Uterus (tissue), 4 donors: ENCODE measurements around the gene HOXA3. TPM values are rescaled to one million over a fixed set of nuclear protein-coding genes. Genes with fewer than 3 reads are reported as not detected.

Experiments used
- DNase-seq, 2 donors: peaks; one replicate each; pipeline ENCODE4 v3.0.0-alpha.2; 2019 to 2020
- H3K27ac ChIP-seq, 2 donors: fragments of 200-600 bp; sonication (generic); 1 replicate in 1 of 2; 2 replicates in 1 of 2; pipeline ENCODE4 v1.5.1; 2016 to 2018
- H3K27me3 ChIP-seq, 2 donors: fragments of 200-600 bp; sonication (generic); one replicate each; pipeline ENCODE4 v1.5.1; 2018 to 2019; ENCODE audit warnings: control low read depth in 1 of 2
- H3K36me3 ChIP-seq, 2 donors: fragments of 200-600 bp; sonication (generic); one replicate each; pipeline ENCODE4 v1.5.1; 2019; ENCODE audit warnings: control low read depth in 1 of 2
- H3K4me1 ChIP-seq, 2 donors: fragments of 200-600 bp; sonication (generic); one replicate each; pipeline ENCODE4 v1.5.1; 2018 to 2019; ENCODE audit warnings: control low read depth in 1 of 2
- H3K4me3 ChIP-seq, 2 donors: fragments of 200-600 bp; sonication (generic); 1 replicate in 1 of 2; 2 replicates in 1 of 2; pipeline ENCODE4 v1.5.1; 2018 to 2019; ENCODE audit warnings: mild to moderate bottlenecking in 1 of 2
- H3K9me3 ChIP-seq, 2 donors: fragments of 200-600 bp; sonication (generic); one replicate each; pipeline ENCODE4 v1.5.1; 2019; ENCODE audit warnings: control low read depth in 1 of 2
- POLR2A ChIP-seq, 2 donors: fragments of 450-650 bp; IDR thresholded peaks; one replicate each; pipeline ENCODE4 v1.6.1; 2016; ENCODE audit warnings: antibody characterized with exemption in 2 of 2, mild to moderate bottlenecking in 1 of 2, moderate library complexity in 1 of 2
- intact Hi-C: fragments of 100-400 bp; cut with DNase I; formaldehyde crosslinking; loops from one replicate; pipeline ENCODE4 v1.15.1; 2023; ENCODE audit warnings: low total_unique reads
- total RNA-seq, 4 donors: library from RNA; depleted of rRNA in 3 of 4; stranded (reverse); fragments of >200 nt in 3 of 4; gene quantifications; one replicate each; pipeline versions ENCODE4 v1.1.0 to v1.2.4, GENCODE V29; 2014 to 2023
- TF ChIP-seq, protein P1 (sequence below), 4 experiments: fragments of 200-600 bp in 2 of 4; fragments of 450-650 bp in 2 of 4; sonication (generic) in 2 of 4; IDR thresholded peaks; one replicate each; pipeline ENCODE4 v1.5.1; 2016 to 2019; ENCODE audit warnings: antibody characterized with exemption in 4 of 4, mild to moderate bottlenecking in 2 of 4, moderate library complexity in 1 of 4
- donor health status: DM: yes; HTN: yes; CAD: no.

Gene HOXA3
- total RNA-seq, 4 donors from 2014 or later = 1.0 to 34.5 (median 19.0) TPM

DNA sequence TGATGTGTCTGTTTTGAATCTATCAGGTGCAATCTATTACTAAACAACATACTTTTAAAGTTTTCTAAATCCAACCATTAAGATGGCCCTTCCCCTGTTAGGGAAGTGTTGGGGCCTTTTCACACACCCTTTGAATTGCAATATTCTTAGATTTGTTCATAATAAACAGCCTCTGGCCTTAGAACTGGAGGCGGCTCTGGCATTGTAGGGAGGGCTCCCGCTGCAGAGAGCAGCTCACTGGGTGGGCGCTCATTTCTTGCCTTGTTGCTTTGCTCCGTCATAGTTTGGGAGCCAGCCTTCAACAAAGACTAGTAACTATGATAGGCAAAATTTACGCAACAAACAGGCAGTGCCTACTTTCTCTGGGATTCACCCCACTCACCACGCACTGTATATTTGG lies 26.0 kb upstream of the HOXA3 start:
- peak; percentile 45 to 65 for DNase-seq
- no peaks in the 10 kb centered on the region for H3K4me1 ChIP-seq
- H3K4me3 ChIP-seq = peak overlapping the region; percentile 58 to 66

DNA sequence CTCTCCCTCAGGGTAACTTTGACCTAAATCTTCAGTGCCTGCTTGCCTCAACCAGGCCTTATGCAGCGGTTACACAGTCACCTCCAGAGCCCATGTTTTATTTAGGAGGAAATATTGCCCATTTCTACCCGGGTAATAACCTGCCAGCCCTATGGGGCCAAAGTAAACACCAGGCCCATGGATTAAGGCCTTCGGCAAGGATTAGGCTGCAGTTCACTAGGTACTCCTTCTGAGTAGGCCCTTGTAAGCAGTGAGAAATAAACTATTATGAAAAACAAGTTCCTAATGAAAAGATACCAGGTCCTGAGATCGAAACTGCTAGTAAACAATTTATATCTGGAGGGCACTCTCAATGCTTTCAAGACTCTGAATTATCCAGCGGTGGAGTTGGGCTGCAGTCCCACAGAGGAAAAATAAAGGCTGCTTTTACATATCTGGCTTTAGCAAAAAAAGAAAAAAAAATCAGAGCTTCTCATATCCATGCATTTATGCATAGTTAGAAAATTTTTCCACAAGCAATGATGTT lies 25.5 kb upstream of the HOXA3 start:
- Histone ChIP-seq H3K36me3 (no peaks in the 10 kb centered on the region), H3K27ac (peak overlapping the region; percentile 94 to 96), H3K4me3 (peak overlapping the region; percentile 58 to 66), H3K4me1 (no peaks in the 10 kb centered on the region), H3K9me3 (no peaks in the 10 kb centered on the region), H3K27me3 (no peaks in the 10 kb centered on the region)
- intact Hi-C loops = no loop called here
- no peak for TF ChIP-seq POLR2A (IDR thresholded peaks at IDR 0.05)
- TF ChIP-seq, protein P1, sequence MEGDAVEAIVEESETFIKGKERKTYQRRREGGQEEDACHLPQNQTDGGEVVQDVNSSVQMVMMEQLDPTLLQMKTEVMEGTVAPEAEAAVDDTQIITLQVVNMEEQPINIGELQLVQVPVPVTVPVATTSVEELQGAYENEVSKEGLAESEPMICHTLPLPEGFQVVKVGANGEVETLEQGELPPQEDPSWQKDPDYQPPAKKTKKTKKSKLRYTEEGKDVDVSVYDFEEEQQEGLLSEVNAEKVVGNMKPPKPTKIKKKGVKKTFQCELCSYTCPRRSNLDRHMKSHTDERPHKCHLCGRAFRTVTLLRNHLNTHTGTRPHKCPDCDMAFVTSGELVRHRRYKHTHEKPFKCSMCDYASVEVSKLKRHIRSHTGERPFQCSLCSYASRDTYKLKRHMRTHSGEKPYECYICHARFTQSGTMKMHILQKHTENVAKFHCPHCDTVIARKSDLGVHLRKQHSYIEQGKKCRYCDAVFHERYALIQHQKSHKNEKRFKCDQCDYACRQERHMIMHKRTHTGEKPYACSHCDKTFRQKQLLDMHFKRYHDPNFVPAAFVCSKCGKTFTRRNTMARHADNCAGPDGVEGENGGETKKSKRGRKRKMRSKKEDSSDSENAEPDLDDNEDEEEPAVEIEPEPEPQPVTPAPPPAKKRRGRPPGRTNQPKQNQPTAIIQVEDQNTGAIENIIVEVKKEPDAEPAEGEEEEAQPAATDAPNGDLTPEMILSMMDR (IDR thresholded peaks at IDR 0.05) = no peak
- DNase-seq = peak in 1 of 2 donors; percentile 14

More for the DNA sequence above, 26.0 kb upstream of the HOXA3 start:
- Histone ChIP-seq H3K36me3 (no peaks in the 10 kb centered on the region), H3K27ac (peak overlapping the region; percentile 94 to 96), H3K27me3 (no peaks in the 10 kb centered on the region), H3K9me3 (no peaks in the 10 kb centered on the region)
- TF ChIP-seq, protein P1 (IDR thresholded peaks at IDR 0.05) = no peak
- TF ChIP-seq POLR2A (IDR thresholded peaks at IDR 0.05) = no peak
- intact Hi-C loops = no loop called here

DNA sequence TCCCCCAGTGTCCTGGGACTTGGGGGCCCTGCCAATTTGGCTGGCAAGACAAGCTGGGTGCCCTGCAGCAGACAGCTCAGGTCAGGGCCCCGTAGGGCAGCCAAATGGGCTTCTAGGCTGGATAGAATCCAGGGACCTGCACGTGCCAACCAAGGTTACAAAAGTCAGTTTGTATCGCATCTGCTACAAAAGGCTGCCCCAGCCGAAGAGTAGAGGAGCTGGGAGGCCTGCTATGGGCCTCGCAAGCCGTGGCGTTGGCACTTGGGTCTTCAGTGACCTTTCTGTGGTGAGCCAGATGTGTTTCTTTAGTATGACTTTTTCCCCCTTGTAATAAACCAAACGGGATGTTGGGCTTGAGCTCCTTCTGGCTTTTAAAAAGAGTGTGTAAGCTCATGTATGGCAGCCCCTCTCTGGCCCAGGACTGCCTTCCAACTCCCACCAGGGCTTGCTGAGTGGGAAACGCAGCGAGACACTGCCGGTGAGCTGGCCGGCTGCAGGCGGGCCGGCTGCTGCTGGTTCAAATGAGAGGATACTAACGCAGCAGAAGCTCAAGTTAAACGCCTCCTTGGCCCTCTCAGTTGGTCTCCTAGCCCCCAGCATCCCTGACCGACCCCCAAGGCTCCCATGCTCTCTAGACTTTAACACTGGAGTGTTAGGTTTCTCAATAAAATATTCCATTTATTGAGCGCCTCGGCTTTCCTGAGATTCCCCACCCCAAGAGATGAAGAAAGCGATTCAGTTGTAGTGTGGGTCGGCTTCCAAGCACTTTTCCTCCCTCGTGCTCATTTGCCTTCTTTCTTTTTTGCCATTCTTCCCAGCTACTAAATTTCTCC lies 24.8 kb upstream of the HOXA3 start:
- no peaks in the 10 kb centered on the region for H3K9me3 ChIP-seq
- peak overlapping the region; percentile 94 to 96 for H3K27ac ChIP-seq
- H3K27me3 ChIP-seq = no peaks in the 10 kb centered on the region
- intact Hi-C loops = no loop called here
- H3K36me3 ChIP-seq = no peaks in the 10 kb centered on the region
- peak; percentile 33 to 34 for DNase-seq
- TF ChIP-seq, protein P1 (IDR thresholded peaks at IDR 0.05) = no peak
- no peak for TF ChIP-seq POLR2A (IDR thresholded peaks at IDR 0.05)
- H3K4me1 ChIP-seq = no peaks in the 10 kb centered on the region
- H3K4me3 ChIP-seq = peak overlapping the region; percentile 58 to 66

DNA sequence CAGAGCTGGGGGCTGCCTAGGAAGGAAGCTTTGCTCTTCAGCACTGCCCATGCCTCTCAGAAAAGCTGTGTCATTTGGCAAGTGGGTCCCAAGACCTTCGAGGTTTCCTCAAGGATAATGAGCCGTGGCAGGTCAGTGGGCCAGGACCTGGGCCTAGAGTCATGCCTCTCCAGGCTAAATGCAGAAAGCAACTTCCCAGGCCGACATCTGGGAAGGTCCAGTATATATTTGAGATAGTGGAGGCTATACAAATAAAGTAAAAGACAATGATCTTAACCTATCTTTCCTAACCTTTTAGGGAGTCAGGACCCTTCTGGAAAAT lies 24.1 kb upstream of the HOXA3 start:
- peak in 1 of 2 donors; percentile 17 for DNase-seq
- H3K4me3 ChIP-seq = peak overlapping the region; percentile 58 to 66
- peak overlapping the region; percentile 94 to 96 for H3K27ac ChIP-seq

More for the DNA sequence above, 24.1 kb upstream of the HOXA3 start:
- intact Hi-C loops = no loop called here
- Histone ChIP-seq H3K36me3 (no peaks in the 10 kb centered on the region), H3K9me3 (no peaks in the 10 kb centered on the region), H3K4me1 (no peaks in the 10 kb centered on the region), H3K27me3 (no peaks in the 10 kb centered on the region)
- no peak for TF ChIP-seq POLR2A (IDR thresholded peaks at IDR 0.05)
- TF ChIP-seq, protein P1 (IDR thresholded peaks at IDR 0.05) = no peak
